Astrocyte of the spinal cord (primary cell): ENCODE data around the gene FRMD4A.
"Not testable (repeated sequence)": the region's sequence is repeated elsewhere in the genome, so short reads cannot be mapped to it uniquely, and the experiment has no call there.

ENCODE experiments used
- DNase-seq: peaks from one replicate; pipeline ENCODE4 v3.0.0; 2011; ENCODE audit warnings: low read depth, low spot score
- H3K4me3 ChIP-seq: 2 replicates; pipeline ENCODE4 v1.5.1; 2011; ENCODE audit warnings: low read depth, mild to moderate bottlenecking, low read length, moderate library complexity
- in situ Hi-C: cut with HindIII; loops from 2 replicates; pipeline ENCODE4 v1.10.0; 2017; ENCODE audit warnings: low sequenced_read_pairs
- TF ChIP-seq, protein P1 (sequence below): IDR thresholded peaks from 2 replicates; pipeline ENCODE4 v1.5.1; 2012; ENCODE audit warnings: low read depth, mild to moderate bottlenecking, low read length, inconsistent platforms

FRMD4A gene

DNA sequence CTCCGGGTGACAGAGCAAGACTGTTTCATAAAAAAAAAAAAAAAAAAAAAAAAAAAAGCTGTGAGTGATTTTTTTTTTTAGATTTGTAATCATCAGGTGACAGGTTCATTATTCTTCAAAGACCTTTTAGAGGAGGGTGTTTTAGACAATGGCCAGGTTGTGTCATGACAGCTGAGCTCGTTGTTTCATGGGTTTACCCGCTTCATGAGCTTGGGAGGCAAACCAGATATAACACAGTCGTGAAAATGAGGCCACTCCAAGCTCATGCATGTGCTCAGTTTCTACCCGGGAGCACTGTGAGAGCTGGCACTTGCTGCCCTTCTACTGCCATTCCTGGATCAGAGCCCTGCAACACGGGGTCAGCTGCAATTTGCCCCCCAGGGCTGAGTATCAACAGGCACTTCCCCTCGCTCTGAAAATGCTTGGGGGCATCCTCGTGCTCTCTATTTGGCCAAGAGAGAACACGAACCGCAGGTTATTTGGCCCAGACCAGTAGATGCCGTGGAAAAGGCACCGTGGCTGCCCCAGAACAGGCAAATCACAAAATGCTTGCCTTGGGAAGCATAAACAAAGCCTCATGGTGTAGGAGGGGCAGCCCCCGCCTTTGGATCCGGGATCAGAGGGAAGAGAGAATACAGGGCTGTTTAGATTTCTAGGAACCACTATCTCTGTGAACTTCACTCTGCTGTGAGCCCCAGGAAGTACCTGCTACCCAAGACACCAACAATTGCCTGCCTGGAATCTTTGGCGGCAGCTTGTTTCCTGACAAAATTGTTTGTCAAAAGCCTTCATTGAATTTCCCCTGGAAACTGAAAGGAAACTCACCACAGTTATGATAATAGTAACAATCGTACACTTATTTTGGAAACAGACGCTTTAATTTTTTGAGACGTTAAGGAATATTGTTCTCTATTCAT lies 371.0 kb downstream of the FRMD4A start:
- TF ChIP-seq, protein P1, sequence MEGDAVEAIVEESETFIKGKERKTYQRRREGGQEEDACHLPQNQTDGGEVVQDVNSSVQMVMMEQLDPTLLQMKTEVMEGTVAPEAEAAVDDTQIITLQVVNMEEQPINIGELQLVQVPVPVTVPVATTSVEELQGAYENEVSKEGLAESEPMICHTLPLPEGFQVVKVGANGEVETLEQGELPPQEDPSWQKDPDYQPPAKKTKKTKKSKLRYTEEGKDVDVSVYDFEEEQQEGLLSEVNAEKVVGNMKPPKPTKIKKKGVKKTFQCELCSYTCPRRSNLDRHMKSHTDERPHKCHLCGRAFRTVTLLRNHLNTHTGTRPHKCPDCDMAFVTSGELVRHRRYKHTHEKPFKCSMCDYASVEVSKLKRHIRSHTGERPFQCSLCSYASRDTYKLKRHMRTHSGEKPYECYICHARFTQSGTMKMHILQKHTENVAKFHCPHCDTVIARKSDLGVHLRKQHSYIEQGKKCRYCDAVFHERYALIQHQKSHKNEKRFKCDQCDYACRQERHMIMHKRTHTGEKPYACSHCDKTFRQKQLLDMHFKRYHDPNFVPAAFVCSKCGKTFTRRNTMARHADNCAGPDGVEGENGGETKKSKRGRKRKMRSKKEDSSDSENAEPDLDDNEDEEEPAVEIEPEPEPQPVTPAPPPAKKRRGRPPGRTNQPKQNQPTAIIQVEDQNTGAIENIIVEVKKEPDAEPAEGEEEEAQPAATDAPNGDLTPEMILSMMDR: no peak
- DNase-seq: no peak
- in situ Hi-C loops: no loop called here
- H3K4me3 ChIP-seq: no peak overlapping the region

DNA sequence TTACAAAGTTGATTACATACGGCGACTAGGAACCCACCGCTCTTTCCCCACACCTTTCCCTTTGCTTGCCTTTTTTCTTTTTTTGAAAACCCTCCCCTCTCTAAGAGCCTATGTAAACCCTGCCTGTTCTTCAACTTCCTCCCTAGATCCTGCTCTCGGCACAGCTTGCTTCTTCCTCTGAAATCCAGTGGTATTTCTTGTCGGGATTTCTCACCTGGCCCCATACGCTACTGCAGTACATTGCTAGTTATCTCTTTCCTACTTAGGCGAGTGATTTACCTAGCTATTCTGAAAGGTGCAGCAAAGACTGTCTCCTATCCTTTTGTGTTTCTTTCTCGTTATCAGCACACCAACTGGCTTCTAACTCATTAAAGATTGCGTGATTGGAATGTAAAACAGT lies 372.9 kb downstream of the FRMD4A start:
- in situ Hi-C loops: no loop called here
- TF ChIP-seq, protein P1: no peak
- no peak overlapping the region for H3K4me3 ChIP-seq
- no peak for DNase-seq

DNA sequence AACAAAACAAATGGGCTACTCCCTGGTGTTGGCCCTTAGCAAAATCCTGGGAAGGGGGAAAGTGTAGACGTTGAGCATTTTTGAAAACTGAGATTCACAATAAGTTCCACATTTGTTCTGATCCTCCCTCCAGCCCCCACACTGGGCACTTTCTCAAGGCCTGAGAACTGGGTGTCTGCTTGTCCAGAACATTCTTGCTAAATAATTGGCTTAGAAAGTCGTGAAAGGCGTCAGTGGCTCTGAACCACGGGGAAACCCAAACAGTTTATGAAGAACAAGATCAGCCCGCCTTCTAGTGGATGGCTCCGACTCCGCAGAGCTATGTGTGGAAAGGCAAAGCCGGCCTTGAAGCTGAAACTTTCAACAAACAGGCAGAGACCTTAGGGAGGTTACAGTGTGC lies 373.9 kb downstream of the FRMD4A start:
- H3K4me3 ChIP-seq: no peak overlapping the region
- TF ChIP-seq, protein P1: peak; percentile 49
- peak; percentile 72 for DNase-seq
- in situ Hi-C loops: no loop called here

DNA sequence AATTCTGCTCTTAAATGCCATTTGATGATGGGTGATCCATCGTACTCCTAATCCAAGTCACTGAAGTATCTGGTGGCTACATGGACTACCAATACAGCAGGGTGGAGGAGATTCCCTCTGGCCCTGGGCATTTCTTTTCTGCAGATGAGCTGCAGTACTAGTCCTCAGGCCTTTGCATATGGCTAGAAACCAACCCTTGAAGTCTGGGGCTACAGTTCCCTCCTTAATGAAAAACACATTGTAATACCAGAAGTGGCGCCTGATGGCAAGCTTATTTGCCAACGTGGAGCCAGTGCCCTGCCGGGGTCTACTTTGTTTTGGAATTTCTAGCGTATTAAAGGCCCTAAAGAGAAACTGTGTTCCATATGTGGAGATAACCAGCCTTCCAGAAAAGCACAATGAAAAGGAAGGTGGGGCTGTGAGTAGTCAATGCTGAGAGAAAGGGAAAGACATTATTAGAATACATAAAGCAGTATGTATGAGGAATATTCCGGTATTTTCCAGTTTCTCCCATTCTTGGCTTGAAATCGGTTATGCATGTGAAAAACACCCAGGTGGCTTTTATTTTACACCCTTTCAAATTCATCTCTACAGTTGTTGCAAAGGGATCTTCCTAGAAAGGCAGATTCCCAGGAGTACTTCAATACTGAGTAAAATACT lies 375.2 kb downstream of the FRMD4A start:
- TF ChIP-seq, protein P1: no peak
- H3K4me3 ChIP-seq: no peak overlapping the region
- in situ Hi-C loops: no loop called here
- no peak for DNase-seq

DNA sequence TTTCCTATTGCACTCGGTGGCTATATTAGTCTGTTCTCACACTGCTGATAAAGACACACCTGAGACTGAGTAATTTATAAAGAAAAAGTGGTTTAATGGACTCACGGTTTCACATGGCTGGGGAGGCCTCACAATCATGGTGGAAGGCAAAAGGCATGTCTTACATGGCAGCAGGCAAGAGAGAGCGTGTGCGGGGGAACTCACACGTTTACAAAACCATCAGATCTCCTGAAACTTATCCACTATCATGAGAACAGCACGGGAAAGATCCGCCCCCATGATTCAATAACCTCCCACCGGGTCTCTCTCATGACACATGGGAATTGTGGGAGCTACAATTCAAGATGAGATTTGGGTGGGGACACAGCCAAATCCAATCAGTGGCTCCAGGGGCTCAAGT lies 376.5 kb downstream of the FRMD4A start:
- in situ Hi-C loops, DNase-seq, H3K4me3 ChIP-seq: not testable (repeated sequence)

DNA sequence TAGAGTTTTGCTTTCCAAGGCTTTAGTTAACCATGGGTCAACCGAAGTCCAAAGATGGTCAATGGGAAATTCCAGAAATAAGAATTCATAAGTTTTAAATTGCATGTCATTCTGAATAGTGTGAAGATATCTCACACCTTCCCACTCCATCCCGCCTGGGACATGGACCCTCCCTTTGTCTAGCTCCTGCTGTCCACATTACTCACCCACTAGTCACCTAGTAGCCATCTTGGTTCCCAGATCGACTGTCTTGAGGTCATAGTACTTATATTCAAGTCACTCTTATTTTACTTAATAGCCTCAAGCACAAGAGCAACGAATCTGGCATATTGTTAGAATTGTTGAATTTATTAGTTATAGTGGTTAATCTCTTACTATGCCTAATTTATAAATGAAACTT lies 377.4 kb downstream of the FRMD4A start:
- TF ChIP-seq, protein P1: no peak
- H3K4me3 ChIP-seq: no peak overlapping the region
- DNase-seq: no peak
- in situ Hi-C loops: no loop called here

DNA sequence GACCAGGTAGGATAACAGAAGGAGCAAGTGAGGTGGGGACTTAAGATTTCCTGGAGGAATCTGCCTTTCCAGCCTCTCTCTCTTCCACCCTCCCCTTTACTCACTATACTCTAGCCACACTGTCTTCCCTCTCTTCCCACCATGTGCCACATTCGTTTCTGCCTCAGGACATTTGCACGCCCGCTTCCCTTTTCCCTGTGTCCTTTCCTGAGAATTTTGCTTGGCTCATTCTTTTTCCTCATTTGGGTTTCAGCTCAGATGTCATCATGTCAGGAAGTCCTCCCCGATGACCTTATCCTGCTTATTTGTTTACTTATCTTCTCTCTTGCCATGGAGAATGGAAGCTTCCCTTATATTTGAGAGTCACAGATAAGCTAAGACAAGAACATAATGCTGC lies 380.2 kb downstream of the FRMD4A start:
- in situ Hi-C loops: no loop called here
- TF ChIP-seq, protein P1: no peak
- no peak for DNase-seq
- H3K4me3 ChIP-seq: no peak overlapping the region
